Hepatocyte (in vitro differentiated cells): ENCODE data around the gene TST. TPM values are rescaled to one million over a fixed set of nuclear protein-coding genes. Genes with fewer than 3 reads are reported as not detected.

ENCODE experiments used
- DNase-seq: peaks from one replicate; pipeline ENCODE4 v3.0.0-alpha.2; 2016; ENCODE audit warnings: low spot score
- H2AFZ ChIP-seq: fragments of 200-600 bp; sonication (generic); 2 replicates; pipeline ENCODE4 v1.6.0; 2016; ENCODE audit warnings: antibody characterized with exemption, mild to moderate bottlenecking
- H3K27ac ChIP-seq: fragments of 200-600 bp; sonication (generic); 2 replicates; pipeline ENCODE4 v1.5.1; 2016; ENCODE audit warnings: mild to moderate bottlenecking
- H3K27me3 ChIP-seq: fragments of 200-600 bp; sonication (generic); 2 replicates; pipeline ENCODE4 v1.6.1; 2016
- H3K36me3 ChIP-seq: fragments of 200-600 bp; sonication (generic); replicated peaks from 2 replicates; pipeline ENCODE4 v1.5.1; 2016; ENCODE audit warnings: low read depth; ENCODE audit not compliant: insufficient read depth
- H3K4me1 ChIP-seq: fragments of 200-600 bp; sonication (generic); 2 replicates; pipeline ENCODE4 v1.5.1; 2016; ENCODE audit warnings: mild to moderate bottlenecking, moderate library complexity; ENCODE audit not compliant: insufficient read depth
- H3K4me2 ChIP-seq: fragments of 200-600 bp; sonication (generic); 2 replicates; pipeline ENCODE4 v1.6.0; 2016
- H3K4me3 ChIP-seq: fragments of 200-600 bp; sonication (generic); 2 replicates; pipeline ENCODE4 v1.5.1; 2016; ENCODE audit warnings: mild to moderate bottlenecking
- H3K79me2 ChIP-seq: fragments of 200-600 bp; sonication (generic); 2 replicates; pipeline ENCODE4 v1.6.0; 2017; ENCODE audit warnings: mild to moderate bottlenecking
- H3K9me2 ChIP-seq: fragments of 200-600 bp; sonication (generic); replicated peaks from 2 replicates; pipeline ENCODE4 v1.6.0; 2017; ENCODE audit warnings: mild to moderate bottlenecking; ENCODE audit not compliant: insufficient read depth
- H3K9me3 ChIP-seq: fragments of 200-600 bp; sonication (generic); 2 replicates; pipeline ENCODE4 v1.5.1; 2016; ENCODE audit warnings: low read depth, mild to moderate bottlenecking
- H4K20me1 ChIP-seq: fragments of 200-600 bp; sonication (generic); 2 replicates; pipeline ENCODE4 v1.6.0; 2016; ENCODE audit warnings: mild to moderate bottlenecking; ENCODE audit not compliant: insufficient read depth, poor library complexity, severe bottlenecking
- CTCF ChIP-seq: fragments of 200-600 bp; sonication (generic); IDR thresholded peaks from 2 replicates; pipeline ENCODE4 v1.5.1; 2016; ENCODE audit warnings: antibody characterized with exemption, mild to moderate bottlenecking; ENCODE audit not compliant: poor library complexity
- EZH2 ChIP-seq: fragments of 200-600 bp; sonication (generic); IDR thresholded peaks from 2 replicates; pipeline ENCODE4 v1.6.1; 2016; ENCODE audit warnings: antibody characterized with exemption, mild to moderate bottlenecking, borderline replicate concordance
- EZH2phosphoT487 ChIP-seq: fragments of 200-600 bp; sonication (generic); IDR thresholded peaks from one replicate; pipeline ENCODE4 v1.6.1; 2018; ENCODE audit warnings: antibody characterized with exemption, mild to moderate bottlenecking, low read depth, moderate library complexity; ENCODE audit not compliant: unreplicated experiment, severe bottlenecking
- WGBS: methylation state at CpG from one replicate; pipeline ENCODE4 v1.1.6; 2016; ENCODE audit warnings: low lambda C conversion rate; ENCODE audit errors: missing lambda C conversion rate; 5-methylcytosine and 5-hydroxymethylcytosine counted together
- polyA plus RNA-seq: library from polyadenylated mRNA; unstranded; fragments of >200 nt; fragmentation: Nextera tagmentation; extraction: Ambion mirVana; gene quantifications from 2 replicates; pipeline ENCODE4 v1.2.1, GENCODE V29; 2016
- total RNA-seq: library from RNA; depleted of rRNA; stranded (reverse); fragments of >200 nt; gene quantifications from 2 replicates; pipeline ENCODE4 v1.2.3, GENCODE V29; 2014

Gene TST
- total and polyA plus RNA-seq, 2 experiments from 2014 or later = 50.2 to 111 TPM

DNA sequence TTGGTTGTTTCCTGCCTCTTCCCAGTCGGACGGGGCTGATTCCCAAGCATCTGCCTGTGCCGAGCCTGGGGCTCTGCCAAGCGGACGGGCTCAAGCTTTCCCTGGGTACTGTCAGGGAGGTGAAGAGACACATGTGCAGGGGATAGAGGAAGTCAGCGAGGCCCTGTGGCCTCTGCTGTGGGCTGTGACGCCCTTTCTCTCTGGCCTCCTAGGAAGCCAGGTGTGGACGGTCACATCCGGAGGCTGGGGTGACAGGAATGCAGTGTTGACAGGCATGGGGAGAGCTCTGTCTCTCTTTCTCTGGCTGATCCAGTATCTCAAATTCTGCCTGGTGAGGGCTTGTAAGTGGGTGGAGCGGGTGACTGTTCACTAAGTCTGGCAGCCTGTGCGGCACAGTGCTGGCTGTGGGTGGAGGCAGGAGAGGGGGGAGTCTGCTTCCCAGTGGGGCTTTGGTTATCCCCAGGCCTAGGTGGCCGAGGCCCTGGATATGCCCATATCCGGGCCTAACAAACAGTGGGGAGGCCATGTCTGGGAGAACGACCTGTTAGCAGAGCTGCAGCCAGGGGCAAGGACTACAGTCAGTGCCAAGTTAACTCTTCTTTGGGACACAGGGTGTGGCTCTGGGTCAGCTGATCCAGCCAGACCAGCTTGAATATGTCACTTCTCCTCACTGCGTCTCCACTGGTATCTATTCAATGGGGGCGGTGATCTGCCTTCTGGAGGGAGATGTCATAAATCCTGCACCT lies 34.2 kb upstream of the TST start:
- Histone ChIP-seq H2AFZ (no peak overlapping the region), H3K27ac (no peak overlapping the region), H3K9me2 (no peaks in the 10 kb centered on the region), H3K36me3 (no peaks in the 10 kb centered on the region), H3K4me2 (no peak overlapping the region), H4K20me1 (no peaks in the 10 kb centered on the region), H3K79me2 (no peaks in the 10 kb centered on the region), H3K4me1 (peaks cover 5% of the 10 kb centered on the region), H3K9me3 (no peaks in the 10 kb centered on the region), H3K27me3 (no peaks in the 10 kb centered on the region), H3K4me3 (no peak overlapping the region)
- TF ChIP-seq CTCF = no peak
- no peak for TF ChIP-seq EZH2
- no peak for TF ChIP-seq EZH2phosphoT487
- no peak for DNase-seq
- 93% methylated on average over 16 of the region's 16 CpGs for WGBS

DNA sequence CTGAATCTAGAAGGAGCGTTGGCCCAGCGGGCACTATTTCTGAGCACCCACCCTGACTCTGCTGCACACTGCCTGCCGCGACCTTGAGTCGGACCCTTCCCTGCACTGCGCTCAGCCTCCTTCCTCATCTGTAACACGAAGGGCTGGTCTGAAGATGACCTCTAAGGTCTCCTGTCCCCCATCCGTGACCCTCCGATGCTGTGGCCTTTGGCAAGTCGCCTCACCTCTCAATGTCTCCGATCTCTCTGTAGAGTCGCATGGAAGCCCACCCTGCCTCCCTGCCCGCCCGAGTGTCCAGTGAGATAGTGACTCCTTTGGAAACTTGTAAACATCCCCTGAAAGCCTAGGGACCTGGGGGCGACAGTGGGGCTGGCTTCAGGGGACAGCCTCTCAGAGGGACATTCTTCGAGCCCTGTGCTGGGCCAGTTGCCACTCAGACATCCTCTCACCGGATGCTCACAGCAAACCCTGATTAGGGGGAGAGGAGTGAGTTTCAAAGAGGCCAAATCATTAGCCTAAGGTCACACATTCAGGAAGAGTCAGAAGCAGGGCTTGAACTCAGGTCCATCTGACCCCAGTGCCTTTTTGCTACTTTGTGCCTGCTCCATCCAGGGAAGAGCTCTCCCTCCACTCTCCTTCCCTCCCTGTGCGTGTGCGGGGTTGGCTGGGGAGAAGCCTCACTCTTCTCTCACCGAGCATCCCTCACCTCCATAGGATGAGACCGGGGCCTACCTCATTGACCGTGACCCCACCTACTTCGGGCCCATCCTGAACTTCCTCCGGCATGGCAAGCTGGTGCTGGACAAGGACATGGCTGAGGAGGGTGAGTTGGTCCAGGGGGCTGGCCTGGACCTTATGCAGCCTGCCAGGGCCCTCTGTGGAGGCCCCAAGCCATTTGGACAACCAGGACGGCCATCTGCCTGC lies 33.4 kb upstream of the TST start:
- no peak for DNase-seq
- Histone ChIP-seq H3K36me3 (no peaks in the 10 kb centered on the region), H3K9me3 (no peaks in the 10 kb centered on the region), H3K79me2 (no peaks in the 10 kb centered on the region), H3K27ac (no peak overlapping the region), H3K9me2 (no peaks in the 10 kb centered on the region), H3K27me3 (no peaks in the 10 kb centered on the region), H3K4me2 (peak overlapping the region; percentile 93), H3K4me3 (peak overlapping the region; percentile 93), H2AFZ (peak overlapping the region; percentile 92), H3K4me1 (peaks cover 5% of the 10 kb centered on the region), H4K20me1 (no peaks in the 10 kb centered on the region)
- TF ChIP-seq EZH2phosphoT487 (no peak), EZH2 (no peak), CTCF (no peak)
- 88% methylated on average over 25 of the region's 25 CpGs for WGBS

GRCh38 chr22:37051391-37052385 lies 32.4 kb upstream of the TST start, which contains the start of gene KCTD17:
TSS of gene KCTD17 (plus strand) at chr22:37051742. CDS start at chr22:37051761, 19 bp downstream.
- 17% methylated on average over 25 of the region's 89 CpGs for WGBS
- DNase-seq = peak; percentile 85
- Histone ChIP-seq H3K9me2 (no peaks in the 10 kb centered on the region), H3K4me3 (peak within 1 kb of the TSS; percentile 93), H3K79me2 (no peaks in the 10 kb centered on the region), H4K20me1 (no peaks in the 10 kb centered on the region), H3K27me3 (no peaks in the 10 kb centered on the region), H3K4me2 (peak within 1 kb of the TSS; percentile 93), H3K36me3 (no peaks in the 10 kb centered on the region), H3K9me3 (no peaks in the 10 kb centered on the region), H3K27ac (no peak within 1 kb of the TSS), H3K4me1 (peaks cover 5% of the 10 kb centered on the region), H2AFZ (peak within 1 kb of the TSS; percentile 92)
- no peak for TF ChIP-seq CTCF
- TF ChIP-seq EZH2 = no peak
- TF ChIP-seq EZH2phosphoT487 = no peak
